ENCODE data around the gene ZNF709. TPM values are rescaled to one million over a fixed set of nuclear protein-coding genes. Genes with fewer than 3 reads are reported as not detected.
A peak's percentile ranks its signal among the peaks of the same experiment; 100 is the strongest.
"Not testable (repeated sequence)": the region's sequence is repeated elsewhere in the genome, so short reads cannot be mapped to it uniquely, and the experiment has no call there.

ZNF709 gene
- total RNA-seq, 1 donor from 2014 or later = 10.3 TPM

DNA sequence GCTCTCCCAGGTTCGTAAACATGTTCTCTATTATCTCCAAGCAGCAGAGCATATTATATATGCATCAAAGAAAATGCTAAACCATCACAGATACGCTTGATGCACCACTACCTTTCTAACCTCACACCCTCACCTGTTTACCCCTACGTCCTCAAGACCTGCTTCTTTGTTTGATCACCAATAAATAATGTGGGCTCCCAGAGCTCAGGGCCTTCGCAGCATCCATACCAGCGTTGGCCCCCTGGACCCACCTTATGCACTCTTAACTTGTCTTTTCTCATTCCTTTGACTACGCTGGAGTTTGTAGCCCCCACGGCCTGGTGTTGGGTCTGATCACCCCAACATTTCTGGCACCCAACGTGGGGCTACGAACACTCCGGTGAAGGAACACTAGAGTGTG lies 33.8 kb downstream of the ZNF709 start:
- no peak for DNase-seq

DNA sequence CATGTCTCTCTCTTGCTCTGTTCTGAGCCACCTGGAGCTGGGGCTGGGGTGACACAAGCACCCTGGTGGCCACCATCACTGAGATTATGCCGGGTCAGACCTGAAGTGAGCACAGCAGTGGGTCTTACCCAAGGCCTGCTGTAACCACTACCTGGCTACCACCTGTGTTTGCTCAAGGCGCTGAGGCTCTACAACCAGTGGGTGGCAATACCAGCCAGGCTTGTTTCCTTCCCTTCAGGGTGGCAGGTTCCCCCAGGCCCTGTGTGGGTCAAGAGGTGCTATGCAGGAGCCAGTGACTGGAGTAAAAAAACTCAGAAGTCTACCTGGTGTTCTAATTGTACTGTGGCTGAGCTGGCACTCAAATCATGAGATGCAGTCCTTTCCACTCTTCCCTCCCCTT lies 35.8 kb downstream of the ZNF709 start:
- no peak for DNase-seq

DNA sequence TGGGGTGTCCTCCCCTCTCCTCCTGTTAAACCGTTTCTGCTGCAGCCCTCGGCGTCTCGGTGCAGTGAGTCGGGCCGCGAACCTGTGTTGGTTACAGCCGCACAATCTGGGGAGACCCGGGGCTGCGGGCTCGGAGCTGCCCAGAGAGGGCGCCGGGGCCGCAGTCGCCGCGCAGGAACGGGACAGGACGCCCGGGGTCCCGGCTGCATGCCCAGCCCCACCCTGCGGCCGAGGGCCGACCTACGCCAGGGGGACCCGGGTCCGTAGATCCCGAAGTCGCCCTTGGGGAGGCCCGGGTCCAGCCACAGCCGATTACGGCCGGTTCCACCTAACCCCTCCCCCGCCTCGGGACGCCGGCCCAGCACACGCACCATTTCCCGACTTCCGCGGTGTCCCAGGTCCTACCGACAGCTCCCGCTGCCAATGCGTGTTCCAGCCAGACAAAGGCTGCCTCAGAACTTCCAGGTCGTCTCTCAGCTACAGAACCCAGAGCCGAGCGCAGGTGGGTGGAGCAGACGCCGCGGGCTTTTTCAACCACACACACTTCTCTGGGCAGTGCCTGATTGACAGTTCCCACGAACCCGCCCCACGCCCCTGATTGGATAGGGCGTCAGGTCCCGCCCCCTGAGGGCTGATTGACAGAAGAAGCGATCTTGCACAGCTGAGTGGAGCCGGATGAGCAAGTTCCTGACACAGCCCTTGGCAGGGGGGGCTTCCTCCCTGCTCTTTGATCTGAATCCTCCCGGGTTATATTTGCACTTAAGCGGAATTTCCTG lies 43.9 kb downstream of the ZNF709 start, which contains the start of gene ZNF443:
Gene ZNF443, minus strand, starts transcription at position 481 of the 776 bp plus-strand sequence. Its CDS starts 107 bp downstream, at position 374.
- peak; percentile 97 for DNase-seq

DNA sequence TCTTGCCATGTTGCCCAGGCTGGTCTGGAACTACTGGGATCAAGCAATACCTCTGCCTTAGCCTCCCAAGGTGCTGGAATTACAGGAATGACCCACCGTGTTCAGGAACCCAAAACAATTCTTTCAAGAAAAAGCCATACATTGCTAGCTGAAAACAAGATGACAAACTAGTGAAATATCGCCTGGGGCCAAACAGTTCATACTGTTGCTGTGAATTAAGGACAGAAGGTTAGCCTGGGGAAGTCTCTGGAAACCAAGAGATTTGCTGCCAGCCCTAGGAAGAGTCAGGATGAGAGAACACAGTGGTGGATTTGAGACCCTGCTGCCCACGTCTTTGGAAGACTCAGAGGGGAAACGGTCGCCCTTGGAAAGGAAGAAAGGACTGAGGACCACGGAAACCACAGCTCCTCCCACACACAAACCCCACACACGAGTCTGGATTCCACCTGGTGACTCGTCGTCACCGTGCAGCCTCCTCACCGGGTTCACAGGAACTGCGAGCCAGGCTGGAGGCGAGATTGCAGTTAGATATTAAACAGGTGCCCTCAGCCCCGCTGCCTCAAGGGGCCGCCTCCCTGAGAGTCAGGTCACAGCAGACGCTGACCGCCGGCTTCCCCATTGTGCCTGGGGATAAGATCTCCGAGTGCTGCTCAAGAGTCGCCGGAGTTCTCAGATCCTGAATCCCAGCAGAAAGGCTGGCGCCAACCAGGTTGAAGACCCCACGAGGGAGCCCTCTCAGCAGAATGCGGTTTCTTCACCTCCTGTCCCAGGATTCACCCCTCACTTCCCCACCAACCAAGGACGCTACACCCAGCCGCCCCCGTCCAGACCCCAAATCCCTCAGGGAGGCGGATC lies 44.7 kb downstream of the ZNF709 start:
- DNase-seq = not testable (repeated sequence)

DNA sequence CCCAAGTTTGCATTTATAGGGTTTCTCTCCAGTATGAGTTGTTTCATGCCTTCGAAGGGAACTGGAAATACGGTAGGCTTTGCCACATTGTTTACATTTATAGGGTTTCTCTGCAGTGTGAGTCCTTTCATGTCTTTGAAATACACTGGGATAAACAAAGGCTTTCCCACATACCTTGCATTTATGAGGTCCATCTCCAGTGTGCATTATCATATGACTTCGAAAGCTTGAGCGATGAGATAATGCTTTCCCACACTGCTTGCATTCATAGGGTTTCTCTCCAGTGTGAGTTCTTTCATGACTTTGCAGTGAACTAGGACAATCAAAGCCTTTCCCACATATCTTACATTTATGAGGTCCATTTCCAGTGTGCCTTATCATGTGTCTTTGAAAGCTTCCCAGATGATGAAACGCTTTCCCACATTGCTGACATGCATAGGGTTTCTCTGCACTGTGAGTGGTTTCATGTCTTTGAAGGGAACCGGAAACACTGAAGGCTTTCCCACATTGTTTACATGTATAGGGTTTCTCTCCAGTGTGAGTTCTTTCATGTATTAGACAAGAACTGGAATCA lies 53.8 kb downstream of the ZNF709 start:
- DNase-seq = not testable (repeated sequence)

DNA sequence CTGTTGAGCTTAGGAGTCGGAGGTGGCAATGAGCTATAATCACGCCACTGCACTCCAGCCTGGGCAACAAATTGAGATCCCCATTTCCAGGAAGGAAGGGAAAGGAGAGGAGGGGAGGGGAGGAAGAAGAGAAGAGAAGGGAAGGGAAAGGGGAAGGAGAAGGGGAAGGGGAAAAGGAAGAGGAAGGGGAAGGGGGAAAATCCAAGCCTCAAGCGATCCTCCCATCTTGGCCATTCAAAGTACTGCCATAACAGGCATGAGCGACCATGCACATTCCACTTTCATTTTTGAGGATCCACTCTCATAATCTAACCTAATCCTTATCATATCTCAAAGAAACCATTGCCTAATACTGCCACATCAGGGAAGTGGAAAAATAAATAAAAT lies 58.7 kb downstream of the ZNF709 start:
- no peak for DNase-seq

DNA sequence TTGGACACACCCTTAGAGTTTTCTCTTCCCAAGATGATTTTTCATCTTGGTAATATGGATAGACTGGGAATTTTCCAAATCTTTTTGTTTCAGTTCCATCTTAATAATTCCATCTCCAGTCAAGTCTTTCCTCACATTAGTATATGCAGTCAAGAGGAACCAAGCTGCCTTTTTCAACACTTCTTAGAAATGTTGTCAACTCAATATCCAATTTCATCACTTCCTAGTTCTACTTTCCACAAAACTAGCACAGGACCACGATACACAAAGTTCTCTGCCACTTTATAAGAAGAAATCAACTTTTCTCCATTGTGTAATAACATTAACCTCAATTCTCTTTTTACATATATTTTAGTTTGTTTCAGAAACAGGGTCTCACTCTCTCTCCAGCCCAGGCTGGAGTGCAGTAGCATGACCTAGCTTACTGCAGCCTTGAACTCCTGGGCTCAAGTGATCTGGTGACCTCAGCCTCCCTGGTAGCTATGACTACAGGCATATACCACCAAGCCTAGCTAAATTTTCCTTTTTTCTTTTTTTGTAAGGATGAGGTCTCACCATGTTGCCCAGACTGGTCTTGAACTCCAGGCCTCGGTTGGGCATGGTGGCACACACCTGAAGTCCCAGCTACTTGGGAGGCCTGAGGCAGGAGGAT lies 59.3 kb downstream of the ZNF709 start:
- no peak for DNase-seq

DNA sequence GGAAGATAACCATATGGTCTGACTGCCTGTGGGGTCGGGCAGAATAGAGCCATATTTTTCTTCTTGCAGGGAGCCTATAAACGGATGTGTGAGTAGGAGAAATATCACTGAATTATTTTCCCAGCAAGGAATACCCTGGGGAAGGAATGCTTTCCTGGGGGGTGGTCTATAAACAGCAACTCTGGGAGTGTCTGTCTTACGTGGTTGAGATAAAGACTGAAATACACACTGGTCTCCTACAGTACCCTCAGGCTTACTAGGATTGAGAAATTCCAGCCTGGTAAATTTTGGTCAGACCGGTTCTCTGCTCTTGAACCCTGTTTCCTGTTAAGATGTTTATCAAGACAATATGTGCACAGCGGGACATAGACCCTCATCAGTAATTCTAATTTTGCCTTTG lies 67.3 kb downstream of the ZNF709 start:
- not testable (repeated sequence) for DNase-seq

DNA sequence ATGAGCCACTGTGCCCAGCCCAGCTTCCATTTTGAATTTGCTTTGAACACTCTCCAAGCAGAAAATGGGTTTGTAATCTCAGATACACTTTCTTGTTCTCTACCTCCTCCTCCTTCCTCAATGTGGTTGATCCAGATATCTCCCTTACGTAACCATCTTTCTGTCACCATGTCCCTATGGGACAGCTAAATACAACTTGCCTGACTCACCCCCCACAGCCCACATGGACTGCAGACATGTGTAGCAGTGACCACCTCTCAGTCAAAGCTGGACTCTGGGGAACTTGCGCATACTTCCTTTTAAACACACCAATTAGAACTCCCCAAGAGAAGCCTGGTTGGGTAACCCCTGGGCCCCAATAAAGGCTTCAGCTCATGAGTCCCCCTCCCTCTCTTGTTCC lies 72.7 kb downstream of the ZNF709 start:
- no peak for DNase-seq

Small RNA genes lying within 50 kb of the gene (small RNA-seq; reads per million reads assigned to genes)
- gene MTCO1P27 (ENCODE audit: low replicate concordance) (not detected), gene PPIAP20 (ENCODE audit: low replicate concordance) (not detected)

Other genes starting within 250 kb of the ZNF709 start
- 18.2 TPM for gene ZNF44, start 189.9 kb downstream of the ZNF709 start, total RNA-seq
- 3.9 TPM for gene ZNF563, start 151.2 kb downstream of the ZNF709 start, total RNA-seq
- gene ZNF442, start 119.1 kb downstream of the ZNF709 start, total RNA-seq = 10.2 TPM
- gene ZNF799, start 83.5 kb downstream of the ZNF709 start, total RNA-seq = 6.6 TPM
- 7.5 TPM for gene ZNF443, start 43.8 kb downstream of the ZNF709 start, total RNA-seq
- 21.3 TPM for gene ZNF564, start 66.7 kb upstream of the ZNF709 start, total RNA-seq
- 4.5 TPM for gene ZNF490, start 126.0 kb upstream of the ZNF709 start, total RNA-seq
- gene ZNF791, start 126.1 kb upstream of the ZNF709 start, total RNA-seq = 18.1 TPM
- gene MAN2B1, start 181.9 kb upstream of the ZNF709 start, total RNA-seq = 29.9 TPM
- 4.6 TPM for gene WDR83, start 182.0 kb upstream of the ZNF709 start, total RNA-seq
- 42.4 TPM for gene DHPS, start 197.1 kb upstream of the ZNF709 start, total RNA-seq
- not detected for gene GNG14, start 203.2 kb upstream of the ZNF709 start, total RNA-seq
- gene FBXW9, start 211.8 kb upstream of the ZNF709 start, total RNA-seq = 3.5 TPM
- 31.6 TPM for gene TNPO2, start 239.1 kb upstream of the ZNF709 start, total RNA-seq
- gene TRIR, start 249.9 kb upstream of the ZNF709 start, total RNA-seq = 98.1 TPM